Measurements from ENCODE around the gene CEMIP2.

The CEMIP2 gene

GRCh38 chr9:71767163-71767775 is 1.0 kb downstream of the CEMIP2 start:
- TF ChIP-seq FOXP2 (optimal IDR thresholded peaks at IDR 0.05; ENCODE audit: control extremely low read depth, extremely low read length, insufficient read depth) (no peak), EZH2 (IDR thresholded peaks at IDR 0.05) (no peak), POLR2AphosphoS5 (IDR thresholded peaks at IDR 0.05; ENCODE audit: borderline replicate concordance, low read depth, low read length) (no peak)
- Histone ChIP-seq H3K9ac (ENCODE audit: insufficient read length) (no peak overlapping the region), H3K36me3 (ENCODE audit: insufficient read depth, low read length) (no peaks in the 10 kb centered on the region), H3K27ac (no peak overlapping the region), H3K4me3 (peak overlapping the region; percentile 88), H3K9me3 (ENCODE audit: low read depth, low read length) (no peaks in the 10 kb centered on the region)
- no peak for DNase-seq (ENCODE audit: low read depth, low spot score)

- Histone ChIP-seq H3K36me3 (ENCODE audit: insufficient read depth, low read length) (no peaks in the 10 kb centered on the region), H3K27ac (no peak overlapping the region), H3K9me3 (ENCODE audit: low read depth, low read length) (no peaks in the 10 kb centered on the region), H3K4me3 (no peak overlapping the region; the same call in 1 of the 2 replicates), H3K9ac (ENCODE audit: insufficient read length) (no peak overlapping the region)
- DNase-seq (ENCODE audit: low read depth, low spot score) = no peak
- TF ChIP-seq EZH2 (IDR thresholded peaks at IDR 0.05) = no peak
- no peak for TF ChIP-seq POLR2AphosphoS5 (IDR thresholded peaks at IDR 0.05; ENCODE audit: borderline replicate concordance, low read depth, low read length)
- TF ChIP-seq FOXP2 (optimal IDR thresholded peaks at IDR 0.05; ENCODE audit: control extremely low read depth, extremely low read length, insufficient read depth) = no peak
These were observed 1.6 kb downstream of the CEMIP2 start for GRCh38 chr9:71766663-71767062.

DNA sequence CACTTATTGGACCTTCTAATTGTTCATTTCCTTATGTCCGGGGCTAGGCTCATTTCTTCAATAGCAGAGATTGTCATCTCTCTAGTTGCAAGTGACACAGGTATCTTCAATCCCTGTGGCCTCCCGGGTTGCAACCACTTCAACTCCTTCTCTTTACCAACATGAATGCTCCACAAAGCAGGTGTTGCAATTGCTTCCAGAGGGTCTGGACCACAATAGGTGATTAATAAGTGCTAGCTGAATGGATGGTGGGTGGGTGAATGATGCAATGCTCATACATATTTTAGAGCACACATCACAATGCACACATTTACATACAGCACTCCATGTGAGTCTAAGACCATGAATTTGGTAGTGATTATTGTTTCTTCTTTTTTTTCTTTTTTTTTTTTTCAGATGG is 2.6 kb downstream of the CEMIP2 start:
- Histone ChIP-seq H3K27ac (no peak overlapping the region), H3K9ac (ENCODE audit: insufficient read length) (no peak overlapping the region)
- no peak for DNase-seq (ENCODE audit: low read depth, low spot score)

GRCh38 chr9:71764891-71765290 is 3.4 kb downstream of the CEMIP2 start:
- Histone ChIP-seq H3K9ac (ENCODE audit: insufficient read length) (no peak overlapping the region), H3K9me3 (ENCODE audit: low read depth, low read length) (no peaks in the 10 kb centered on the region), H3K4me3 (no peak overlapping the region), H3K36me3 (ENCODE audit: insufficient read depth, low read length) (no peaks in the 10 kb centered on the region), H3K27ac (no peak overlapping the region)
- TF ChIP-seq FOXP2 (optimal IDR thresholded peaks at IDR 0.05; ENCODE audit: control extremely low read depth, extremely low read length, insufficient read depth) = no peak
- no peak for TF ChIP-seq POLR2AphosphoS5 (IDR thresholded peaks at IDR 0.05; ENCODE audit: borderline replicate concordance, low read depth, low read length)
- TF ChIP-seq EZH2 (IDR thresholded peaks at IDR 0.05) = no peak
- DNase-seq (ENCODE audit: low read depth, low spot score) = no peak

More for the DNA sequence above, 2.6 kb downstream of the CEMIP2 start:
- TF ChIP-seq POLR2AphosphoS5 (IDR thresholded peaks at IDR 0.05; ENCODE audit: borderline replicate concordance, low read depth, low read length) = no peak
- no peak for TF ChIP-seq FOXP2 (optimal IDR thresholded peaks at IDR 0.05; ENCODE audit: control extremely low read depth, extremely low read length, insufficient read depth)
- no peak for TF ChIP-seq EZH2 (IDR thresholded peaks at IDR 0.05)
- no peaks in the 10 kb centered on the region for H3K9me3 ChIP-seq (ENCODE audit: low read depth, low read length)
- no peaks in the 10 kb centered on the region for H3K36me3 ChIP-seq (ENCODE audit: insufficient read depth, low read length)
- no peak overlapping the region for H3K4me3 ChIP-seq

DNA sequence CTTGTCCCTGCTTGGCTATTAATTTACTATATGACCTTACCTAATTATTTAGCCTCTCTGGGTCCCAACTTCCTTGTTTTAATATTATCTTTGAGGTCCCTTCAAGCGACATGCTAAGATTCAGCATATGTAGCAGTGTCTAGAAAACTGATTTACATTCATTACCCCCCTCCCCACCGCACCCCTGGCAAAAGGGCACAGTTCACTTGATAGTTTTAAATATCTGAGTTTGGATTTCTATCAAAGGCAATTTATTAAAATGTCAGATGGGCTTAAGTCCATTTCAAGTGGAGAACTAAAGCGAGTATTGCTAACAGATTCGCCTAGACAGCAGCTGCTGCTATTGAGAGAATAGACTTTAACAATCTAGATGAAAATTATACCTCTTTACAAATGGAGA is 3.9 kb downstream of the CEMIP2 start:
- Histone ChIP-seq H3K36me3 (ENCODE audit: insufficient read depth, low read length) (no peaks in the 10 kb centered on the region), H3K27ac (no peak overlapping the region), H3K4me3 (no peak overlapping the region), H3K9me3 (ENCODE audit: low read depth, low read length) (no peaks in the 10 kb centered on the region), H3K9ac (ENCODE audit: insufficient read length) (no peak overlapping the region)
- no peak for DNase-seq (ENCODE audit: low read depth, low spot score)
- no peak for TF ChIP-seq FOXP2 (optimal IDR thresholded peaks at IDR 0.05; ENCODE audit: control extremely low read depth, extremely low read length, insufficient read depth)
- TF ChIP-seq EZH2 (IDR thresholded peaks at IDR 0.05) = no peak
- no peak for TF ChIP-seq POLR2AphosphoS5 (IDR thresholded peaks at IDR 0.05; ENCODE audit: borderline replicate concordance, low read depth, low read length)

- Histone ChIP-seq H3K4me3 (no peak overlapping the region), H3K27ac (no peak overlapping the region), H3K36me3 (ENCODE audit: insufficient read depth, low read length) (no peaks in the 10 kb centered on the region), H3K9me3 (ENCODE audit: low read depth, low read length) (no peaks in the 10 kb centered on the region), H3K9ac (ENCODE audit: insufficient read length) (no peak overlapping the region)
- no peak for DNase-seq (ENCODE audit: low read depth, low spot score)
- TF ChIP-seq FOXP2 (optimal IDR thresholded peaks at IDR 0.05; ENCODE audit: control extremely low read depth, extremely low read length, insufficient read depth) (no peak), POLR2AphosphoS5 (IDR thresholded peaks at IDR 0.05; ENCODE audit: borderline replicate concordance, low read depth, low read length) (no peak), EZH2 (IDR thresholded peaks at IDR 0.05) (no peak)
These were observed 4.5 kb downstream of the CEMIP2 start for GRCh38 chr9:71763832-71764231.

DNA sequence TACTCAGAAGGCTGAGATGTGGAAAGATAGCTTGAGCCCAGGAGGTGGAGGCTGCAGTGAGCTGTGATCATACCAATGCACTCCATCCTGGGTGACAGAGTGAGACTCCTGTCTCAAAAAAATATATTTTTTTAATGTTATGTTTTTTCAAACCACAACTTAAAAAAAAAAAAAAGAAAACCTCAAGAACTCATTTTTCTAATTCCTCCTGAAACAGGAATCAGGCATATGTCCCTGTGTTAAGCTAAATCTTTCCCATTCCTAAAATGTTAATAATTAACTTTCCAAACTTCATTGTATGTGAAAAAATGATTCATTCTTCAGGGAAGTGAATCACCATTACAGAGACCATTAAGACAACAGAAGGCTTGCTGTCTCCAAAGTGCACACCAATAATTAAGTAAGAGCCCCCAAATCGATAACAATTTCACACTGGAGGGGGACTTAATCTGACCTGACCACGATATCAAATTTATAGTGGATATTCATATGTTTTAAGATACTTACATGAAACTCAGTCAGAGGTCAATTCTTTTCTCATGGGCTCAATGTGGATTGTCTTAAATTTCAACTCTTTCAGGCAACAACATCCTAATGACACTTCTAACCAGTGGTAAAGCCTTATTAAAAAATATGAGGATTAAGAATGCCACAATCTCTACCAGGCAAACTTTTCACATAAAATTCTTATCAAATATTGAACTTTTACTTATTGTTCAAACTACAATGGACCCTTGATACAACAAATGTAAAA is 5.2 kb downstream of the CEMIP2 start:
- Histone ChIP-seq H3K4me3 (no peak overlapping the region), H3K27ac (no peak overlapping the region), H3K9ac (ENCODE audit: insufficient read length) (no peak overlapping the region), H3K9me3 (ENCODE audit: low read depth, low read length) (no peaks in the 10 kb centered on the region), H3K36me3 (ENCODE audit: insufficient read depth, low read length) (no peaks in the 10 kb centered on the region)
- TF ChIP-seq POLR2AphosphoS5 (IDR thresholded peaks at IDR 0.05; ENCODE audit: borderline replicate concordance, low read depth, low read length) (no peak), FOXP2 (optimal IDR thresholded peaks at IDR 0.05; ENCODE audit: control extremely low read depth, extremely low read length, insufficient read depth) (no peak), EZH2 (IDR thresholded peaks at IDR 0.05) (no peak)
- DNase-seq (ENCODE audit: low read depth, low spot score) = no peak

DNA sequence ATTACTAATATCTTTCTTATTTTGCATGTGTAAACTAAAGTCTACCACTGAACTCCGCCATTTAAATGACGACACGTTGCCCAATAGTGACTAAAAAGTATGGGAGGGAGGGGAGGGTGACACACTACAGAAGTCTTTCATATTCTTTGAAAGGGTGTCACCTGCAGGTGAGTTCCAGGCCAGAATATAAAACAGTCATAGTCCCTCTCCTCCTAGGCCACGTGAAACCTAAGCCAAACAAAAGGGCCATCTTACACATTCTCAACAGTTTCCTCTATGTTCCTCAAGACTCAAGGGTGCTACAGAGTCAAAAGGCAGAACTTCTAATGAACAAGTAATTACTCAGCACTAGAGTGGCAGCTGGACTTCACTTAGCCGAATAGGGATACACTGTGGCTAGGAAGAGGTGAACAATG is 6.4 kb downstream of the CEMIP2 start:
- H3K9me3 ChIP-seq (ENCODE audit: low read depth, low read length) = no peaks in the 10 kb centered on the region
- no peak overlapping the region for H3K27ac ChIP-seq
- H3K4me3 ChIP-seq = no peak overlapping the region
- H3K36me3 ChIP-seq (ENCODE audit: insufficient read depth, low read length) = no peaks in the 10 kb centered on the region
- H3K9ac ChIP-seq (ENCODE audit: insufficient read length) = no peak overlapping the region
- no peak for DNase-seq (ENCODE audit: low read depth, low spot score)
- no peak for TF ChIP-seq EZH2 (IDR thresholded peaks at IDR 0.05)
- no peak for TF ChIP-seq POLR2AphosphoS5 (IDR thresholded peaks at IDR 0.05; ENCODE audit: borderline replicate concordance, low read depth, low read length)
- no peak for TF ChIP-seq FOXP2 (optimal IDR thresholded peaks at IDR 0.05; ENCODE audit: control extremely low read depth, extremely low read length, insufficient read depth)
